Endothelial cell (in vitro differentiated cells): ENCODE results near the gene DHX40. TPM values are rescaled to one million over a fixed set of nuclear protein-coding genes. Genes with fewer than 3 reads are reported as not detected.

Source experiments
- DNase-seq: peaks from one replicate; pipeline ENCODE4 v3.0.0; 2021; ENCODE audit warnings: low spot score
- H3K27ac Mint-ChIP-seq: one replicate; pipeline ENCODE4 v1.8.0; 2021; ENCODE audit warnings: mixed read lengths, inconsistent platforms; ENCODE audit not compliant: unreplicated experiment
- H3K27me3 Mint-ChIP-seq: one replicate; pipeline ENCODE4 v1.8.0; 2021; ENCODE audit warnings: mild to moderate bottlenecking, moderate library complexity, mixed read lengths, inconsistent platforms; ENCODE audit not compliant: unreplicated experiment
- H3K36me3 Mint-ChIP-seq: one replicate; pipeline ENCODE4 v1.8.0; 2021; ENCODE audit warnings: mild to moderate bottlenecking, low read depth, mixed read lengths, inconsistent platforms; ENCODE audit not compliant: unreplicated experiment
- H3K4me1 Mint-ChIP-seq: one replicate; pipeline ENCODE4 v1.8.0; 2021; ENCODE audit warnings: mild to moderate bottlenecking, mixed read lengths, inconsistent platforms; ENCODE audit not compliant: unreplicated experiment
- H3K4me3 Mint-ChIP-seq: one replicate; pipeline ENCODE4 v1.8.0; 2021; ENCODE audit warnings: mild to moderate bottlenecking, mixed read lengths, inconsistent platforms; ENCODE audit not compliant: unreplicated experiment
- H3K9me3 Mint-ChIP-seq: one replicate; pipeline ENCODE4 v1.8.0; 2021; ENCODE audit warnings: mixed read lengths, inconsistent platforms; ENCODE audit not compliant: unreplicated experiment
- CTCF ChIP-seq: fragments of 200-600 bp; sonication (generic); IDR thresholded peaks from one replicate; pipeline ENCODE4 v1.5.0; 2021; ENCODE audit warnings: antibody characterized with exemption; ENCODE audit not compliant: unreplicated experiment
- total RNA-seq: library from RNA; stranded (reverse); fragmentation: NEBNext Ultra II Directional; extraction: Animal tissue kit (Norgen Biotek cat#: 25700); gene quantifications from one replicate; pipeline ENCODE4 v1.2.1, GENCODE V29; 2021; ENCODE audit not compliant: unreplicated experiment

The DHX40 gene
- total RNA-seq, 1 donor from 2014 or later, result 26.3 TPM

- TF ChIP-seq CTCF, result no peak
- Mint-ChIP-seq H3K27ac (no peak overlapping the region), H3K9me3 (no peaks in the 10 kb centered on the region), H3K36me3 (no peaks in the 10 kb centered on the region), H3K4me3 (no peak overlapping the region), H3K4me1 (peaks cover 2% of the 10 kb centered on the region), H3K27me3 (peaks cover 2% of the 10 kb centered on the region)
- DNase-seq, result no peak
These were observed 37.5 kb upstream of the DHX40 start for GRCh38 chr17:59527931-59528330.

GRCh38 chr17:59530531-59530930 lies 34.9 kb upstream of the DHX40 start:
- H3K4me1 Mint-ChIP-seq, result peaks cover 5% of the 10 kb centered on the region
- no peaks in the 10 kb centered on the region for H3K9me3 Mint-ChIP-seq
- TF ChIP-seq CTCF, result no peak
- no peak for DNase-seq
- no peak overlapping the region for H3K4me3 Mint-ChIP-seq
- H3K27me3 Mint-ChIP-seq, result peaks cover 2% of the 10 kb centered on the region
- H3K27ac Mint-ChIP-seq, result no peak overlapping the region
- no peaks in the 10 kb centered on the region for H3K36me3 Mint-ChIP-seq

- DNase-seq, result no peak
- H3K27me3 Mint-ChIP-seq, result peaks cover 2% of the 10 kb centered on the region
These were observed 31.7 kb upstream of the DHX40 start for GRCh38 chr17:59533694-59534093.

GRCh38 chr17:59534583-59534982 lies 30.8 kb upstream of the DHX40 start:
- Mint-ChIP-seq H3K4me3 (no peak overlapping the region), H3K27ac (no peak overlapping the region), H3K4me1 (peaks cover 5% of the 10 kb centered on the region), H3K9me3 (no peaks in the 10 kb centered on the region), H3K36me3 (no peaks in the 10 kb centered on the region), H3K27me3 (peaks cover 2% of the 10 kb centered on the region)
- no peak for DNase-seq
- TF ChIP-seq CTCF, result no peak

More at GRCh38 chr17:59533694-59534093, 31.7 kb upstream of the DHX40 start:
- H3K4me3 Mint-ChIP-seq, result no peak overlapping the region
- no peaks in the 10 kb centered on the region for H3K36me3 Mint-ChIP-seq
- H3K27ac Mint-ChIP-seq, result no peak overlapping the region
- H3K9me3 Mint-ChIP-seq, result no peaks in the 10 kb centered on the region
- no peak for TF ChIP-seq CTCF
- H3K4me1 Mint-ChIP-seq, result peaks cover 5% of the 10 kb centered on the region

GRCh38 chr17:59538195-59538909 lies 27.1 kb upstream of the DHX40 start:
- H3K4me3 Mint-ChIP-seq, result no peak overlapping the region
- H3K27me3 Mint-ChIP-seq, result no peaks in the 10 kb centered on the region
- no peaks in the 10 kb centered on the region for H3K36me3 Mint-ChIP-seq
- H3K27ac Mint-ChIP-seq, result no peak overlapping the region
- H3K4me1 Mint-ChIP-seq, result peaks cover 2% of the 10 kb centered on the region
- TF ChIP-seq CTCF, result no peak
- no peaks in the 10 kb centered on the region for H3K9me3 Mint-ChIP-seq
- no peak for DNase-seq
